ENCODE data around the gene SPRING1. TPM values are rescaled to one million over a fixed set of nuclear protein-coding genes. Genes with fewer than 3 reads are reported as not detected.

The SPRING1 gene, protein sequence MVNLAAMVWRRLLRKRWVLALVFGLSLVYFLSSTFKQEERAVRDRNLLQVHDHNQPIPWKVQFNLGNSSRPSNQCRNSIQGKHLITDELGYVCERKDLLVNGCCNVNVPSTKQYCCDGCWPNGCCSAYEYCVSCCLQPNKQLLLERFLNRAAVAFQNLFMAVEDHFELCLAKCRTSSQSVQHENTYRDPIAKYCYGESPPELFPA
- total RNA-seq, result 29.1 and 32.0 TPM in 2 replicates

DNA sequence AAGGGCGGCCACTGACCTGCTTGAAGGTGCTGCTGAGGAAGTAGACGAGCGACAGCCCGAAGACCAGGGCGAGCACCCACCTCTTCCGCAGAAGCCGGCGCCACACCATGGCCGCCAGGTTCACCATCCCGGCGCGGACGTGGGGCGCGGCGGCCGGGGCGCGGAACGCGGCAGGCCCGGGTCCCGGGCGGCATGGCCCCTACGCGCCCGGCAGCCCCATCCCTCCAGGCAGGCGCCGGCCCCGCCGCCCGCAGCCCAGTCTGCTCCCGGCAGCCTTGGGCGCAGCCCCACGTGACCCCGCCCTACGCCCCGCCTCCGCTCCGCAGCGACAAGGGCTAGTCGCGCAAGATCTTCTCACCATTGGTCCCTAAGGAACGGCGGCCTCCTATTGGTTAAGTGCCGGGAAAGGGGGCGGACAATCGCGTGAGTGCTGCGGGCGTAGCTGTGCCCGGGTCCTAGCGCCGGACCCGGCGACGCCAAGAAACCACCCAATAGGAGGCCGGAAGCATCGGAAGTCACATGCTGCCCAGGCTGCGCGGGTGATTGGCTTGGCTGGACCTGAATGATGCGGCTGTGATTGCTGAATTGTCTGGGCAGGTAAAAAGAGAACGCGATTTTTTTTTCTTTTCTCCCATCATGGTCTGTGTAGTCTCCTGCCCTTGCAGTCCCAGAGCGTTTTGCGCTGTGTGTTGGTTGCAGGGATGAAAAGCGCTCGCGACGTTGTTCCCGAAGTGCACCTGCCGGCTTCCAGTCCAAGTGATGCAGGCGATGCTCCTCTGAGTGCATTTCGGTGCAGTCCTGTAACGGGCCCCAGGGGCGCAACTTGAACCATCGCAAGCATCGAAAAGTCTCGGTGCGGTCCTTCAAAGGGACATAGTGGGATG lies at the start of gene SPRING1, which contains the start of gene RNFT2:
Gene SPRING1 (minus strand): TSS at position 296 of the 884 bp plus-strand sequence. CDS start 169 bp downstream, at position 127.
Gene RNFT2 (plus strand): TSS at position 542 of the 884 bp plus-strand sequence. CDS start 2,183 bp downstream, outside the sequence.

Other genes with a start within 250 kb of the SPRING1 start
- gene MAP1LC3B2, start 178.7 kb downstream of the SPRING1 start, total RNA-seq, result 0.22 and 1.00 TPM in 2 replicates
- gene RNFT2, start 246 bp upstream of the SPRING1 start, total RNA-seq, result 5.4 and 5.9 TPM in 2 replicates
- 0.11 and 0.37 TPM in 2 replicates for gene HRK, start 143.4 kb upstream of the SPRING1 start, total RNA-seq
- 18.2 and 22.2 TPM in 2 replicates for gene FBXW8, start 172.9 kb upstream of the SPRING1 start, total RNA-seq

Measured in uterine smooth muscle cell (primary cell).